Activated T-helper 2 cell treated with anti-CD3 and anti-CD28 coated beads, Interferon-gamma antibody, Interleukin-2, Interleukin-4, amounts not matched to agents 10 μg/mL and 5 μg/mL and 100 μg/mL, durations not matched to agents 14 hours and 24 hours and 36 hours (primary cell): ENCODE data around the gene HORMAD2. TPM values are rescaled to one million over a fixed set of nuclear protein-coding genes. Genes with fewer than 3 reads are reported as not detected.
"Not testable (repeated sequence)": the region's sequence is repeated elsewhere in the genome, so short reads cannot be mapped to it uniquely, and the experiment has no call there.

Experiments used
- DNase-seq: peaks from one replicate; pipeline ENCODE4 v3.0.0; 2021; ENCODE audit warnings: low spot score
- H3K27ac Mint-ChIP-seq: one replicate; pipeline ENCODE4 v1.8.0; 2021; ENCODE audit warnings: mixed read lengths
- H3K27me3 Mint-ChIP-seq: one replicate; pipeline ENCODE4 v1.8.0; 2021; ENCODE audit warnings: low read depth, mixed read lengths
- H3K36me3 Mint-ChIP-seq: one replicate; pipeline ENCODE4 v1.8.0; 2021; ENCODE audit warnings: low read depth, mixed read lengths
- H3K4me1 Mint-ChIP-seq: one replicate; pipeline ENCODE4 v1.8.0; 2021; ENCODE audit warnings: low read depth, mixed read lengths
- H3K4me3 Mint-ChIP-seq: one replicate; pipeline ENCODE4 v1.8.0; 2021; ENCODE audit warnings: low read depth, mild to moderate bottlenecking, moderate library complexity, mixed read lengths
- H3K9me3 Mint-ChIP-seq: one replicate; pipeline ENCODE4 v1.8.0; 2021; ENCODE audit warnings: mixed read lengths
- intact Hi-C: fragments of 100-400 bp; cut with micrococcal nuclease; formaldehyde crosslinking; loops from one replicate; pipeline ENCODE4 v1.15.1; 2023
- total RNA-seq: library from RNA; stranded (reverse); gene quantifications from 2 replicates; pipeline ENCODE4 v1.2.3, GENCODE V29; 2022

The HORMAD2 gene
- total RNA-seq, 1 donor from 2014 or later, result 0.48 TPM

DNA sequence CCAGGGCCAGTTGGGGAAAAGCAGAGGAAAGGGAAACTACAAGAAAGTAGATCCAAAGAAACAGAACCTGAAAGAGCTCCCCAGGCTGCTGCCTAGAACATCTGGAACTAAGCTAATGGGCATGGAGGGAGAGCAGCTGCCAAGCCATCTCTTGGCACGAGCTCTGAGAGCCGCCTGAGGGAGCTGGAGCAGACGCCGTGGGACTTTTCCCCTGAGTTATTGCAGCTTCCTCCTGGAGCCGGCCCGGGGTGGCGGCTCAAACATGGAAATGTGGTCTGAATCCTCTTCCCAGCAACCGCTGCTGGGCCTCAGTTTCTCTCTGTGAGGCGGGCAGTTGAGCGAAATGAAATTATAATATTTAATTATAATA, 124.5 kb downstream of the HORMAD2 start:
- Mint-ChIP-seq H3K4me3 (no peak overlapping the region), H3K27ac (no peak overlapping the region), H3K4me1 (peaks cover 16% of the 10 kb centered on the region), H3K27me3 (no peaks in the 10 kb centered on the region), H3K9me3 (no peaks in the 10 kb centered on the region), H3K36me3 (peaks cover 5% of the 10 kb centered on the region)
- intact Hi-C loops, result no loop called here
- no peak for DNase-seq

DNA sequence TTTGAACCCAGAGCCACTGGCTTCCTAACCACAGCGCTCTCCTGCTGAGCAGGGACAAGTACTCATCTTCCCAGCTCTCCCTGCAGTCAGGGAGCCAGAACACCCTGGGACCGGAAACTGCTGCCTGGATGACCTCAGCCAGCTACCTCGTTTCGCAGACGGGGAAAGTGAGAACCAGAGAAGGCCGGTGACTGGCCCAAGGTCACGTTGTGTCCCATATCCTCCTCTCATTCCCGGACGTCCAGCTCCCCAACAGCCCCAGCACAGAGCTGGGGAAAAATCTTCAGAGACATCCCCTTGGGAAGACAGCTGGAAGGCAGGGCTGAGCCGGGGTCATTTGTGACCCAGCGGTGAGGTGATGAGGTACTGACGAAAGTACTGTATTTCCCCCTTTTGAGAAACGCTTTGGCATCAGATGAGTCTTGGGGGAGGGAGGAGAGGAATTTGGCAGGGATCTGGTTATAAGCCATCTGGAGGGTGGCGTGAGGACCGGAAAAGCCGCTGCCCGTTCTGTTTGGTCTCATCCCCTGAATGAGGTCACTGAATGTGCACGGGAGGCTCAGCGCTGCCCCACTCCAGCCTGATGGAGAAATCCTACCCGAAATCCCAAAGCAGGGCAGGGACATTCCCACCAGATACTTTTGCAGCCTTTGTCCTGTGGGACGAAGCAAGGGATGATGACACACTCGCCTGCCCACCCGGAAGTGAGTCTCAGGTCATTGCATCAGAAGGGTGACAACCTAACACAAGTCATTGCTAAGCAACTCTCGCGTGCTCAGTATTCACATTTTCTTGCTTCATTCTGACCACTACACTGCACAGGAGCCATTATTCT, 125.2 kb downstream of the HORMAD2 start:
- Mint-ChIP-seq H3K36me3 (peaks cover 5% of the 10 kb centered on the region), H3K4me1 (peaks cover 16% of the 10 kb centered on the region), H3K27ac (no peak overlapping the region), H3K4me3 (no peak overlapping the region), H3K9me3 (no peaks in the 10 kb centered on the region), H3K27me3 (no peaks in the 10 kb centered on the region)
- intact Hi-C loops, result no loop called here
- no peak for DNase-seq

DNA sequence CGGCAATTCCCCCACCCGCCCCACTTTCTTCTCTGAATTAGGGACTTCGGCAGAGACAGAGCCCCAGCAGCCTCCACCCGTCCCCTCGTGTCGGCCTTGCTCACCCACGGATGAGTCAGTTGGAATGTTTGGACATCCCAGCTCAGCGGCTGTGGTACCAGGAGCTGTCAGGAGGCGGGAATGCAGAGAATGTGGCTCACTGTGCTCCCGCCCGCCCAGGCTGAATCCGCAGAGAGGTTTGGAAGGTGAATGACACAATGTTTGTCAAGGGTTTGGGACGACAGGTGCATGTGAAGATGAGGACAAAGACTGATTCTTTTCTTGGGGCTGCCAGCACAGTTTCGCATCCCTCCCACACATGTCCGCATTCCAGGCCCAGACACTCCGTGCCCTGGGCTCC, 126.7 kb downstream of the HORMAD2 start:
- peaks cover 2% of the 10 kb centered on the region for H3K36me3 Mint-ChIP-seq
- H3K27me3 Mint-ChIP-seq, result no peaks in the 10 kb centered on the region
- no peak for DNase-seq
- H3K27ac Mint-ChIP-seq, result no peak overlapping the region
- peaks cover 18% of the 10 kb centered on the region for H3K4me1 Mint-ChIP-seq
- intact Hi-C loops, result no loop called here
- H3K4me3 Mint-ChIP-seq, result no peak overlapping the region
- no peaks in the 10 kb centered on the region for H3K9me3 Mint-ChIP-seq

DNA sequence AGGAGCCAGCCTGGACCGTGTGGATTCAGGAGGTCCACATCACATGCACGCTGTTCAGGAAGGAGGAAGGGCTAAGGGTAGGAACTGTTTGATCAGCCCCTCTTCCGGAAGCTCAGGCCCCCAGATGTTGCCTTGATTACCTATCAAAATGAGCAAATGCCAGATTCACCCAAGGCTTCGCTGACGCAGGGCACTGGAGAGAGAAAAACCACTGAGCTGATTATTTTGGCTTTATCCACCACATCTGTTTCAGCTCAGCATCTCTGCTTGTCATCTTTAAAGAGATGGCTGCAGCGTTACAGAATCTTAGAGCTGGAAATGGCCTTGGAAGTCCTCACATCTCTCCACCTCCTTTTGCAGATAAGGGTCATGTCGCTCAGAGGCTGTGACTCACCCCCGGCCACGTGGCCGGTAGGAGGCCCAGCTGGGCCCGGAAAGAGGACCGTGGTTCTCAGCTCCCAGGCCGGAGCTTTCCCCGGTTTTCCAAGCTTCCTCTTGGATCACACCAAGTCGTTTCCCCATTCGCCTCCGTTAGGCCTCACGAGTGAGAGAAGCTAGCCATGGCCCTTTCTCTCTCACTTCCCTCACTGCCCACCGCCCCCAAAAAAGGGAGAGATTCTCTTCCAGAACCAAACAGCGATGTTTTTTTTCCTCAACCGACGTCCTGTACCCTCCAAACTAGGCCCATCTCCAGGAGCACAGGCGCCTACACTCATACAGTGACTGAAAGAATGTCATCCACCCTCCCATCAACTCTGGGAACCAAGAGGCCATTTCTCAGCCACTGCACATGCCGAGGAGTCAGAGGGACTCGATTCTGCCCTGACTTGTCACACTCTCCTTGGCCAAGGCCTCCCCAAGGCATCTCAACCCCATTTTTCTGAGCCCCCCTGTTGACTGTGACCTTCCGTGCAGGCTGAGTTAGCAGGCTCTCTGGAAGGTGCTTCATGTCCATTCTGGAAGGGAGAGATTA, 128.7 kb downstream of the HORMAD2 start:
- no peak overlapping the region for H3K4me3 Mint-ChIP-seq
- peaks cover 28% of the 10 kb centered on the region for H3K4me1 Mint-ChIP-seq

DNA sequence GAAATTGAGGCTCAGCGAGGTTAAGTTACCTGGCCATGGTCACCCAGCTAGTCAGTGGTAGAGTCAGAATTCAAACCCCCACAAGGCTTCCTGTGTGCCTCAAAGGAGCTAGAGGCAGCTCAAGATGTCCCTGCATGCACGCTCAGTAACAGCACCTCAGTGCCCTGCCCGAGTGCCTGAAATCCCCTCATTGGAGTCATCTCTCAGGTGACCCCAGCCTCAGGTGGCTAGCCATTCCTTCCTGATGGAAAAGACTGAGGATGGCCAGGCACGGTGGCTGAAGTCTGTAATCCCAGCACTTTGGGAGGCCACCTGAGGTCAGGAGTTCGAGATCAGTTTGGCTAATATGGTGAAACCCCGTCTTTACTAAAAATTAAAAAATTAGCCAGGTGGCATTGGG, 129.4 kb downstream of the HORMAD2 start:
- DNase-seq, result no peak
- Mint-ChIP-seq H3K27me3 (no peaks in the 10 kb centered on the region), H3K36me3 (no peaks in the 10 kb centered on the region), H3K9me3 (no peaks in the 10 kb centered on the region), H3K4me1 (peaks cover 30% of the 10 kb centered on the region), H3K27ac (no peak overlapping the region), H3K4me3 (no peak overlapping the region)
- intact Hi-C loops, result no loop called here

More for the DNA sequence above, 128.7 kb downstream of the HORMAD2 start:
- intact Hi-C loops, result no loop called here
- peak overlapping the region; percentile 26 for H3K27ac Mint-ChIP-seq
- H3K9me3 Mint-ChIP-seq, result no peaks in the 10 kb centered on the region
- no peak for DNase-seq
- H3K36me3 Mint-ChIP-seq, result no peaks in the 10 kb centered on the region
- no peaks in the 10 kb centered on the region for H3K27me3 Mint-ChIP-seq

DNA sequence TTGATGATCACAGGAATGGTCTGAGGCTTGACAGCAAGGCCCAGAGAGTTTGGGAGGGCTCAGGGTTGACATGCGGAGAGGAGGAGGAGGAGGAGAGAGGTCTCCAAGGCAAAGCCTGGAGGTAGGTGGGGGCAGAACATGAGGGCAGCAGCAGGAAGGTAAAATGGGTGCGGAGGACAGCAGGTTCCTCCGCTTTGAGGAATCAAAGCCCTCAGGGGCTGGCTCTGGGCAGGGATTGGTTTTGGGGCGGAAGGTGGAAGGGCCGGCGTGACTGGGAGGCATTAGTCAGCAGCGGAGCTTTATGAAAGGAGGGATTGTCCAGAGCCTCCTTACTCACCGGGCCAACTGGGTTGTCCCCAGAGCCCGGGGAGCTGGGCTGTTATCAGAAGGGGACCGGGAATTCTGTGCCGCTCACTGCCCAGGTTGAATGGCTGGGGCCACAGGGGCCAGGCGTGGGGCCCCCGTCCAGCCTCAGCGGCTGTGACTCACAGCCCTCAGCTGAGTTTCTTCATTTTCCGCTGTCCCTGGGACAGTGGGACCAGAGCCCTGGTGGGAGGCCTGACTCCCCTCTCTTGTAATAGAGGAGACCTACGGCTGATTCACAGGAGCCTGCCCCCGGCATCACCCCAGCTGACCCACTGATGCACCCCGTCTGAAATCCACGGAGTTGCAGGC, 130.1 kb downstream of the HORMAD2 start:
- Mint-ChIP-seq H3K27me3 (no peaks in the 10 kb centered on the region), H3K4me1 (peaks cover 37% of the 10 kb centered on the region), H3K27ac (no peak overlapping the region), H3K4me3 (no peak overlapping the region), H3K9me3 (no peaks in the 10 kb centered on the region), H3K36me3 (no peaks in the 10 kb centered on the region)
- no peak for DNase-seq
- intact Hi-C loops, result no loop called here

DNA sequence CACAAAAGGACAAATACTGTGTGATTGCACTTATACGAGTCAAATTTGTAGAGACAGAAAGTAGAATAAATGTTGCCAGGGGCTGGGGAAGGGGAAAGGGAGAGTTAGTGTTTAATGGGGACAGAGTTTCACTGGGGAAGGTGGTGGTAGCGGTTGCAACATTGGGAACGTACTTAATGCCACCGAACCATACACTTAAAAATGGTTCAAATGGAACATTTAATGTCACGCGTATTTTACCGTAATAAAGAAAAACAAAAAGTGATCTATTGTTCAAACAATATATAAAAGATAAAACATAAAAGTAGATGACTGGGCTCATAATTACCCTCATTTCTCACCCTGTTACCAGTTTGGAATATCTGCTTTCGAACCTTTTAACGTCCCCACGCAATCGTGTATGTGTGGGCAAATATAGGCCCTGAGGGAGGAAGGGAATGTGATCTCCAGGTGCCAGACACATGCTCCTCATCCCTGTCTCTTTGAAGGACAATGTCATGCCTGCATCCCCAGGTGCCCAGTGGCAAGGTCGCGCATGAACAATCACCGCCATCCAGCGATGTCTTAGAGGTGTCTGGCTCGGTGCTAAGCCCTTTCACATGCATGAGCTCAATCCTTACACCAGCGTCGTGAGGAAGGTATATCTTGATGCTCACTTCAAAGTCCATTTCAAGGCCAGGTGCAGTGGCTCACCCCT, 131.0 kb downstream of the HORMAD2 start:
- no peaks in the 10 kb centered on the region for H3K27me3 Mint-ChIP-seq
- H3K36me3 Mint-ChIP-seq, result no peaks in the 10 kb centered on the region
- peaks cover 42% of the 10 kb centered on the region for H3K4me1 Mint-ChIP-seq
- H3K4me3 Mint-ChIP-seq, result no peak overlapping the region
- H3K9me3 Mint-ChIP-seq, result no peaks in the 10 kb centered on the region
- intact Hi-C loops, result no loop called here
- DNase-seq, result no peak
- H3K27ac Mint-ChIP-seq, result no peak overlapping the region

DNA sequence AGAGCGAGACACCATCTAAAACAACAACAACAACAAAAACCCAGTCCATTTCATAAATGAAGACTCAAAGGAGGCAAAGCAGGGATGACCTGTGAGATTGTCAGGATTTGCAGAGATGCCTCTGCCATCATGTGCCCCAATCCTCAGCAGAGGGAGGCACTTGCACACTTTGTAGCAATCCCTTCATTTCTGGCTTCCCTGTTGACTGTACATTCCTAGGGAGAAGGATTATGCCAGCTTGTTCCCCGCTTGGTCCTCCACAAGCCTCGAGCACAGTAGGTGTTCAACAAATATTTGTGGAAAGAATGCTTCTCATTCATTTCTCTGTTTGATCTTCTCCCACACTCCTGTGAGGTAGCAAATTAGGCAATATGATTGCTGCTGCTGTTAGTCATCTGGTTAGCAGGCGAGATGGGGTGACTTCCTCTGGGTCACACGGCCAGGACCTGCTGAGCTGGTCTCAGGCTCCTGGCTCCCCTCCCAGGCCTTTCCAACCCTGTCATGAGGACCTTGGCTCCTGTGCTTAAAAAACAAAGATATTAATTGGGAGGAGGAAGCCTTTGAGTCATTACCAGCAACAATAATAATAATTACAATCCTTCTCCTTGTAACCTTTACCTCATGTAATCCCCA, 132.2 kb downstream of the HORMAD2 start:
- Mint-ChIP-seq H3K27me3 (no peaks in the 10 kb centered on the region), H3K9me3 (no peaks in the 10 kb centered on the region), H3K4me3 (no peak overlapping the region), H3K27ac (peak overlapping the region; percentile 80), H3K4me1 (peaks cover 45% of the 10 kb centered on the region), H3K36me3 (no peaks in the 10 kb centered on the region)
- no peak for DNase-seq
- intact Hi-C loops, result no loop called here

DNA sequence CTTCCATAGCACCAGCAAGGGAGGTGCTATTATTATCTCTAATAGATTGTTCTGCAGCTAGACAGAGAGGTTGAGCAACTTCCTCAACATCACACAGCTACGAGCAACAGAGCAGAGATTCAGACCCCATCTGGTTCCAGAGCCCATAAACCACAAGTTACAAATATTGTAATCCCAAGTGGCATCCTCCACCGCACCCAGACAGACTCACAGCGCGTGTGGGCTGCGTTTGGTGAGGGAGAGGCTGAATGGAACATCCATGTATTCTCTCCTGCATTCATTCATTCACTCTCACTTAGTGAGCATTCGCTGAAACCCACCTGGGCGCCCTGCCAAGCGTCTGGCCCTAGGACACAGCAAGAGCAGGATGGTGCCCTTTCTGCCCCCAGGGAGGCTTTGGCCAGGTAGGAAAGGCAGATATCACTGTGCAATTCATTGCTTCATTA, 132.8 kb downstream of the HORMAD2 start:
- H3K27me3 Mint-ChIP-seq, result no peaks in the 10 kb centered on the region
- no peak overlapping the region for H3K4me3 Mint-ChIP-seq
- H3K4me1 Mint-ChIP-seq, result peaks cover 48% of the 10 kb centered on the region
- no peak for DNase-seq
- no peaks in the 10 kb centered on the region for H3K36me3 Mint-ChIP-seq
- H3K27ac Mint-ChIP-seq, result peak overlapping the region; percentile 80
- intact Hi-C loops, result no loop called here
- H3K9me3 Mint-ChIP-seq, result no peaks in the 10 kb centered on the region

DNA sequence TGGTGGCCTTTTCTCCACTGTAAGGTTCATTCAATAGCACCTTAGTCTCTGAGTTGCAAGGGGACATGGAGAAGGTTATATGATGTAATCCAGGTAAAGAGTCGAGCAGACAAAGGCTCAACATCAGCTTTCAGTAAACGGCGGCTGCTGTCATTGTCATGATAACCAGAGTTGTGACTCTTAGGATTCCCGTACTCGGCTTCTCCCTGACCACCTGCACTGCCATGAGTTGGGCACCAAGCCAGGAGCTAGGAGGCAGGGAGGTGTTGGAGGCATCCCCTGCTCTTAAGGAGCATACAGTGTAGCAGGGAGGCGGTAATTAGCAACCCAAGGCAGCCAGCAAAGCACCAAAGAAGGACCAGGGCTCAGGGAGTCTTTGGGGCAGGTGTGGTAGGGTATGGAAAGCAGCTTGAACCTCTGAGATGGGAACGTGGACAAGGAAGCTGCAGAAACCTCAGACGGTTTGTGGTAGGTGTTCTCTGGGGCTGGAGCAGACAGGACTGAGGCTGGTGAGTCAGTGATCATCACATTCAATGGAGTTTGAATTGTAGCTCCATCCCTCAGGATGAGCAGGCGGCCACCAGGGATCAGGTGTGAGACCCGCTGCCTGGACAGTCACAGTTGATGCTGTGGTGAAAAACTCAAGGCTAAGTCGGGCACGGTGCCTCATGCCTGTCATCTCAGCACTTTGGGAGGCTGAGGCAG, 134.6 kb downstream of the HORMAD2 start:
- H3K27me3 Mint-ChIP-seq, result no peaks in the 10 kb centered on the region
- peaks cover 47% of the 10 kb centered on the region for H3K4me1 Mint-ChIP-seq
- intact Hi-C loops, result loop anchor here (2.0 kb wide), 1 partner anchor 18 kb away; no protein-coding TSS in a partner anchor
- H3K27ac Mint-ChIP-seq, result no peak overlapping the region
- DNase-seq, result no peak
- H3K36me3 Mint-ChIP-seq, result no peaks in the 10 kb centered on the region
- H3K4me3 Mint-ChIP-seq, result no peak overlapping the region
- H3K9me3 Mint-ChIP-seq, result no peaks in the 10 kb centered on the region

DNA sequence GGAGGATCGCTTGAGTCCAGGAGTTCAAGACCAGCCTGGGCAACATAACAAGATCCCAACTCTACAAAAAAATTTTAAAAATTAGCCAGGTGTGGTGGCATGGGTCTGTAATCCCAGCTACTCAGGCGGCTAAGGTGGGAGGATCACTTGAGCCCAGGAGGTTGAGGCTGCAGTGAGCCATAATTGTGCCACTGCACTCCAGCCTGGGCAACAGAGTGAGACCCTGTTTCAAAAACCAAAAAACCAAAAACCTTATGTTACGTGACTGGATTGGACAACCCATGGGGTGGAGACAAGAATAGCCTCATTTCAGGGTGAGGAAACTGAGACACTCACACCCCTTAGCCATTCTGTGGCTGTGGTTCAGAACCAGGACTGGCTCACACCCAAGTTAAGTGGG, 136.0 kb downstream of the HORMAD2 start:
- DNase-seq, H3K9me3 Mint-ChIP-seq, H3K4me3 Mint-ChIP-seq, H3K27ac Mint-ChIP-seq, H3K27me3 Mint-ChIP-seq, H3K36me3 Mint-ChIP-seq, intact Hi-C loops: not testable (repeated sequence)
- peaks cover 59% of the 10 kb centered on the region for H3K4me1 Mint-ChIP-seq
